RCC 7860 (cell line): Measurements from ENCODE around the gene CETN3.
"Not testable (repeated sequence)": the region's sequence is repeated elsewhere in the genome, so short reads cannot be mapped to it uniquely, and the experiment has no call there.

Experiments
- DNase-seq: peaks from one replicate; pipeline ENCODE4 v3.0.0-alpha.2; 2015; ENCODE audit warnings: low spot score
- FAIRE-seq: peaks from 2 replicates; lab custom pipeline; 2012; peaks lifted over from hg19 to GRCh38; lab: Jason Lieb, UNC

The CETN3 gene

DNA sequence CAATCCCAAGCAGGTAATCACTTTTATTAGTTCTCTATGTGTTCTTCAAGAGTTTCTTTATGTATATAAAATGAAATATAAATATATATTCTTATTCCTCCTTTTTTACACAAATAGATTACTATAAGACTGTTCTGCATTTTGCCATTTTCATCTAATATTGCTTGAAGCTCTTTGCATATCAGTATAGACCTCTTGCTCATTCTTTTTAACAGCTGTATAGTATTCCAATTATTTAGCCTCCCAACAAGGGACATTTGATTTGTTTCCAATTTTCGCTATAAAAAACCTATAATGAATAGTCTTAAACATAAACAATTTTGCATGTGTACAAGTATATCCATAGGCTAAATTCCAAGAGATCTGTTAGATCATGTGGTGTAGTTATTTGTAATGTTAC is 25.2 kb downstream of the CETN3 start:
- no peak for FAIRE-seq
- no peak for DNase-seq

DNA sequence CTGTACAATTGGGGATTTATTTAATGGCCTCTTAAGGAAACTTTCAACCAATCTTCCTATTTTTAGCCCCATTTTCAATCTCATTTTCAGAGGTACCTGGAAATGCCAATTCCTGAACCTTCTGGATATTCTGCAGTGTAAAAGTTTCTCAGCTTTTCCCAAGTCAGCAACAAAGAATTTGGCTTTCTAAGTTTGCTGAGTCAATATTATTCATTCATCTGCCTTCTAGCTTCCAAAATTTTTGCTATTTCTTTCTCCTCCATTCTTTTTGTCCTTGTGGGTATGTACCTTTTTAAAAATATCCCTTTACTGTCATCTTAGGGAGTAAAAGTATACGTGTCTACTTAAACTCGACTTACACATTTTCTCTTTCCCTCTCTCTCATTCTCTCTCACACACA is 25.7 kb downstream of the CETN3 start:
- DNase-seq: no peak
- FAIRE-seq: no peak

DNA sequence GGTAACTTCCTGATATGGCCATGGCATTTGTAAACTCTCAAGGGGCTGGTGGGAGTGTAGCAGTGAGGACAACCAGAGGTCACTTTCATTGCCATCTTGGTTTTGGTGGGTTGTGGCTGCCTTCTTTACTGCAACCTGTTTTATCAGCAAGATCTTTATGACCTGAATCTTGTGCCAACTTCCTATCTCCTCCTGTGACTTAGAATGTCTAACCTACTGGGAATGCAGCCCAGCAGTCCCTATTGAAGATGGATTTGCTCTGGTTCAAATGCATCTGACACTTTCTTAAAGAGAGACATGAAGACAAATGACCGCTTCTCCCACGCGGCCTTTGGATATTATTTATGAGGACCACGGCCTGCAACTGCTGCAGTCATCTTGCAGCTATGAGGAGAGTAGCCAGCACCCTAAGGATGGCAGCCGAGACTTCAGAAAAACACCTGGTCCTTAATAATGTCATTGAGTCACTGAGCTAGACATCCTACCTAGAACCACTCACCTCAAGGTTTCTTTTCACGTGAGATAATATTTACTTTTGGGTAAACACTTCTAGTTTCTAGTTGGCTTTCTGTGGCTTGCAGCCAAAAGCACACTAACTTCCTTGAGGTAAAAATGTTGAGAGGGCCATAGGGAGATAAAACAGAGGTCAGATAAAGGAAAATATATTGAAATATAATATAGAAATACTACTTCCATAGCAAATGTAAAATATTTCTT is 28.2 kb downstream of the CETN3 start:
- no peak for FAIRE-seq
- no peak for DNase-seq

DNA sequence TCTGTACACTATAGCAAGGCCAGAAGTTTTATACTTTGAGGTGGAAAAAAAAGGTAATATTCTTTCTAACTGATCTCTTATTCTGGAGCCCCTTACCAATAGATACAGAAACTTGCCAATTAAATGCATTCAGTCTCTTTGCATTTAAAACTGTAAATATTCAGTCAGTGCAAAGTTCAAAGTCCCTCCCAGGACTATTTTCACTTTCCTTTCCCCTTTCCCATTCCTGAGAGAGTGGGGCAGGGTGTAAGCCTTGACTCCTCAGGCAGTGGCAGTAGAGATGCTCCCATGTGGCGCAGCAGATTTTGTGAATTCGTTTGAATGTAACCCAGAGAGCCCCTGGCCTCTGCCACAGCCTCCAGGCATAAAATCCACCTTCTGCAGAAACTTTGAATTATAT is 29.9 kb downstream of the CETN3 start:
- no peak for DNase-seq
- no peak for FAIRE-seq

DNA sequence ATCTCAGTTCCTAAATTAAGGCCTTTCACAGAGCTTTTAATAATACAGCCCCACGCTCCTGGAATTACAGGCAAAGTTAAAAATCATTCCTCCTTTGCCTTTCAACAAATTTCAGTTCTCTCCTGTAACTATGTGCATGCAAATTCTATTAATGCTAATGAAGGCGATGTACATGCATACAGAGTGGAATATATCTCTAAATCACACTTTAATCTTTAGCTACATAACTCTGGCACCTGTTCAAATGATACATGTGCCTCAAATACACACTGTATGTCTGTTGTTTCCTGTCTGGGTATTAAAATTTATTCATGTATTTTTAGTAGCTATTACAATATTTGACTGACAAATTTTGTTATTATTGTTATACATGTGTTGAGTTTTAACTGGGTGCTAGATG is 30.8 kb downstream of the CETN3 start:
- DNase-seq (no peak), FAIRE-seq (no peak)

DNA sequence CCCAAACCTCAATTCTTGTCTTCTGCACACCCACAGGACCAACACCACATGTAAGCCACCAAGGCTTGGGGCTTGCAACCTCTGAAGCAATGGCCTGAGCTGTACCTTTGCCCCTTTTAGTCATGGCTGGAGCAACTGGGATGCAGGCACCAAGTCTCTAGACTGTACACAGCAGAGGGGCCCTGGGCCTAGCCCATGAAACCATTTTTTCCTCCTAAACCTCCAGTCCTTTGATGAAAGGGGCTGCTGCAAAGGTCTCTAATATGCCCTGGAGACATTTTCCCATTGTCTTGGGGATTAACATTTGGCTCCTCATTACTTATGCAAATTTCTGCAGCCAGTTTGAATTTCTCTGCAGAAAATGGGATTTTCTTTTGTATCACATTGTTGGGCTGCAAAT is 38.3 kb downstream of the CETN3 start:
- DNase-seq, FAIRE-seq: not testable (repeated sequence)

DNA sequence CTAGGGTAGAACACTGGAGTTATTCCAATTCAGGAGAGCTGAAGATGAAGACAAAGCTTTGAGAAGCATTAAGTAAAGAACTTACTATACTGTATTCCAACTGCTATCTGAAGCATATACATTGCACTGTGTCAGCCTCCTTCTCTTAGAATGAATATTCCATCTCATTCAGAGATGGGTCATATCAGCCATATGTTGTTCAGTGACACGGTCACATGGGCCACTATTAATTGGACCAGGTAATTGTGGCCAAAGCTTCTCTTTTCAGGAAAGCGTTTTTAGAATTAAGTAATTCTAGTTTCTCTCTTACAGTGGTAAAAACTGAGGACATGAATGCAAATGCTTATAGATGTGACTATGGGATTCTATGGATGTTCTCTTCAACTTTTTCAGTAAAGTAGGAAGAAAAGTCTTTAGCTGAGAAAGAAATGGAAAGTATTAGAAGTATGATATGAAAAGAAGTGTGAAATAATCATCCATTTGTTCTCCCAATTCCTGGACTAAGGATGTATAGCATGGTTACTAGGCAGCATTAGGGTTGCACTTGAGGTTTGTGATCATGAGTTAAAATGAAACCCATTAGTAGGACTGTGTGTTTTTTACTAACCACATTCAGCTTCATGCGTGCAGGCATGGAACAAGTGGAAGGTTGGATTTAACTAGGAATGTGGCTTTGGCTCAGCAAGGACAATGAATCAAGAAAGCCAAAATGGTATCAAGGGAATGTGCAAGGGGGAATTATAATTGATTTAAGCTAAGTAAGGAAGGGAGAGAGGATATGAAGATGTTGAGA is 40.9 kb downstream of the CETN3 start:
- DNase-seq (no peak), FAIRE-seq (no peak)

DNA sequence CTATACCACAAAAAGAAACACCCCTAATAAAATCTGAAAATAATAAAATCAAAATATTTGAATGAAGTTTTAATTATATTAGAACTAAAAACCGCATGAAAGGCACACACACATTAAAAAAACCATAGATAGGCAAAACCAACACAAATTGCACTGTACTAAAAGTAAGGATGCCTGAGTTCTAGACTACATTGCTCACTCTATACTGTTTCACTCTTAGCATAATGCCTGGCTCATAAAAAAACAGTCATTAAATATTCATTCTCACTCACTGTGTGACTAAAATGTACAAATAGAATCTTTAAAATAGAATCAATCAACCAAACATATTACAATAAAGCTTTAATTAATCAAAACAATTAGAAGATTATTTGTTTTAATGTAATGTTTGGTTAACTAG is 41.7 kb downstream of the CETN3 start:
- DNase-seq (no peak), FAIRE-seq (no peak)

DNA sequence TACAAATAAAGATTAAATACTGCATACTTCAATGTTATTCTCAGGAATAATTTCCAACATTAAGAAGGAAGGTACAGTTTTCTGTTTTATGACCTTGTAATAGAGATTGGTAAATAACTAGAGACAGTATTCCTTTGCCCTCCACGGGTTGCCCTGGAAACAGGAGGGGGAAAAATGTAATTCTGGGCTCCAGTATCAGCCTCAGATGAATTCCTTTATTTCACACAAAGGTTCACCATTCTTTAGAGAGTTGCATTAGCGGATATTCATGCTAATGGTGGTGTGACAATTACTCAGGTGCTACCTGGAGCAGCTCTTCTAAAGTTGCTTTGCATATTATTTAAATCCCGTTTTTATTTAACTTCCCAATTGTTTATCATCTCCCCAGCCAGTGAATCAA is 42.6 kb downstream of the CETN3 start:
- DNase-seq (no peak), FAIRE-seq (no peak)

DNA sequence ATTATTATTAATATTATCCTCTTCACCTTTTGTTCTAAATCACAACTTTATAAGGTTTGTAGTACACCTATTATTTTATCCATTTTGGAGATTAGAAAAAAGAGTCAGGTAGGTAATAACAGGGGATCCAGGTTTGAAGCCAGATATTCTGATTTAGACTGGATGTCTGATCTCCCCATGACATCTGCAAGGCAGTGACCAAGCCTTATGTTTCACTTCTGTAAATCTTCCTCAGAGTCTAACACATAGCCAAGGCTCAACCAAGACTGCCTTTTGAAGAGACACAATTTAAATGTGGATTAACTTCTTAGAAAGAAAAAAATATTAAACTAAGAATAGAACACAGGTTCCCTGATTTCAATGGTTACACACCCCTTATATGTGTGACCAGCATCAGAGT is 44.2 kb downstream of the CETN3 start:
- no peak for DNase-seq
- no peak for FAIRE-seq

DNA sequence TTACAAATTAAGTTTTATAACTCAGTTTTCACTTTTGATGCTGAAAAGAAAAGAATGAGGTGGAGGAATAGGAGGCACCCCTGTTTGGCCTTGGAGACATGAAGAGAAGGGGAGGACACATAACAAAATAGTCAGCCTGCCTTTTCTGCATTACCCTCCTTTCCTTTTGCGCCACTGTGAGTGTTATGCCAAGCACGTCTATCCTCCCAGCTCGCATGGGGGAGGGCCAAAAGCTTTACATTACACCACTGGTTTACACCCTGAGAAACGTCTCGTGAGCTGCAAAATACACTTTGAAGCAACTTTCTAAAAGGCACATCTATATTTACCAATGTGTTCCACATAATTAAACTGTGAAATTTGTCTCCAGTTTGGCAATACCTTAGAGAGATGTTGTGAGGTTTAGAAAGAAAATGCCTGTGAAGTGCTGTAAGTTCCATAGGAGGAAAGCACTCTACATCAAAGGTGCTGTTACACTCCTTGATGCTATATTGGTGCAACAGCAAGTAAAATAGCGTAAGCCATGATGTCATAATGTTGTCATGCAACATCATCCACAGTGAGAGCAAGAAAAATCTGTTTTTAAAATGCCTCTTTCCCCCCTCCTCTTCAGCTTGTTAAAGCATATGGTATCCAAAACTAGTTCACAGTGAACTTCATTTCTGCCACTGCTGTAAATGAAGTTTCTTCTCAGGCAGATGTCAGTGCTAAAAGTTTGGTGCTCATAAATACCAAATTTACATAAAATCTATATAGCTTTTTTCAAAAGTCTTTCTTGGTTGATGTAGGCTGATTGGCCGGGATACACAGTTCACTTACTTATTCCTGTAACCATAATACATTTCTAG is 50.3 kb downstream of the CETN3 start:
- DNase-seq (no peak), FAIRE-seq (no peak)

DNA sequence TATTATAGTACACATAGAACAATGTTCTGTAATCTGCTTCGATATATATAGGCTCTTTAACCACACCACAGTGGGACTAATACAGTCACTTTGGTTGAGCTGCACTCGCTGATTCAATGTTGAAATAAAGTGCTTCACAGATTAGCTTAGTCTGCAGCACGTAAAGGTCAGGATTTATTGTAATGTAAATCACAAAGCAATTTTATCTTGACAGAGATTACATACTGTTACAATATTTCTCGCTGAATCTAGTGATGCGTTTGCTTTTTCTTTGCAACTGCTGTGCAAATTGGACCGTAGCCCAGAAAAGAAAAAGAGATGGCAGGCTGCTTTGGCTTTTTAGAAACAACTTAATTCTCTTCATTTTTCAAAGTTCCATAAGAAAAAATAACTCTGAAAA is 52.9 kb downstream of the CETN3 start:
- FAIRE-seq (no peak), DNase-seq (no peak)

DNA sequence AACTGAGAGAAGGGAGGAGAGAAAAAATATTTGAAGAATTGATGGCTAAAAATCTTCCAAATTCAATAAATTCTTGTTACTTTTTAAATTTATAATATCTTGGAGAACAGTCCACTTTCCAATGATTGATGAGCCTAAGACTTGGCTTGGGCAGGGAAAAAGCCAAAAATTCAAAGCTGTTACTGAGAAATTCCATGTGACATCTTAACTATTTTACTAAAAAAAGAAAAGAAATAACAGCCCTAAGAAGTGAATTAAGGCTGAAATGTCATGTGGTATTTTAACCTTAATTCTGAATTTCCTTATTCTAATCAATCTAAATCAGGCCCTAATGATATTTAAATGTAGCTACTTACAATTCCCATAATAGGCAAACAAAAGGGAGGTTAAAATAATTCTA is 53.4 kb downstream of the CETN3 start:
- DNase-seq (no peak), FAIRE-seq (no peak)

DNA sequence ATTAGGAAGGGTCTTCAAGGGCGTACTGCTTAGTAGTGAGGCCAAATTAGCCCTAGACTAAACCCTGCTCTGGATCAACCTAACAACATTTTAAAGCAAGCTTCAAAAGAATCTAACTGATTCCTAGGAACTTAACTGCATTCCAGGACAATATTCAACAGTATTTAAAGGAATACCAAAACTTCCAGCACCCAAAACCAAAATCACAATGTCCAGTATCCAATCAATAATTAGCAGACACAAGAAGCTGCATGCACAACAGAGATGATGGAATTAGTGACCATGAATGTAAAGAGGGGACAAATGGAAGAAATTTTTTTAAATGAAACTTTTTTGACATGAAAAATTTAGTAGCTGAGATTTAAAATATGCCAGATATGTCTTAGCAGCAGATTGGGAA is 53.9 kb downstream of the CETN3 start:
- no peak for FAIRE-seq
- DNase-seq: no peak

DNA sequence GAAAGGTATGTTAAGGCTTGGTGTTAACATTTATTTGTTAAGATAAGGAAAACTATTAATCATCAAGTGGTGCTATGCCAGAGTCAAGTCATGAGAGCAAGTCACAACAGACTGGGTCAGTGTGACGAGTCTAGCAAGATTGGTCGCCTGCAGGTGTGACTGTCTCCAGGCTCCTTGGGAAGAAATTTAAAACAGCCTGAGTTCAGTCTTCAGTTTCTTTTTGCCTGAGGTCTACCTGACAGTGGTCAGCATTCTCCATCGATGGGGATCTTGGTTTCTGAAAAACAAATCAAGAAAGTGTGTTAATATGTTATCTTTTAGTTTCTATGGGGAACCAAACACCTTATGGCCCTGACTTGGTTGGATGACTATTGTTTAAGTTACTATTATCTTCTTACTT is 56.3 kb downstream of the CETN3 start:
- FAIRE-seq (no peak), DNase-seq (no peak)

DNA sequence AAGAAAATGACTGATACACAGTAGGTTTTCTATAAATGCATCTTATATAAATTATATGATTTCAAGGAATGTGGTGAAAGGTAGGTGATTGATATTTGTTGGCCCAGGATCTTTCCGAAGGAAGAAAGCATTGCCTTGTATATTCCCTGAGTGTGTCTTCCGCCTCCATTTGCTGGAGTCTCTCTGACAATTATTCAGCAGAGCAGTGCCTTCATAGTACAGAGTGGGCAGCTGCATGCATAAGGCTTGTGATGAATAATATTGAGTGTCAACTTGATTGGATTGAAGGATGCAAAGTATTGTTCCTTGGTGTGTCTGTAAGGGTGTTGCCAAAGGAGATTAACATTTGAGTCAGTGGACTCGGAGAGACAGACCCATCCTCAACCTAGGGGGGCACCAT is 58.5 kb downstream of the CETN3 start:
- FAIRE-seq: no peak
- DNase-seq: no peak

DNA sequence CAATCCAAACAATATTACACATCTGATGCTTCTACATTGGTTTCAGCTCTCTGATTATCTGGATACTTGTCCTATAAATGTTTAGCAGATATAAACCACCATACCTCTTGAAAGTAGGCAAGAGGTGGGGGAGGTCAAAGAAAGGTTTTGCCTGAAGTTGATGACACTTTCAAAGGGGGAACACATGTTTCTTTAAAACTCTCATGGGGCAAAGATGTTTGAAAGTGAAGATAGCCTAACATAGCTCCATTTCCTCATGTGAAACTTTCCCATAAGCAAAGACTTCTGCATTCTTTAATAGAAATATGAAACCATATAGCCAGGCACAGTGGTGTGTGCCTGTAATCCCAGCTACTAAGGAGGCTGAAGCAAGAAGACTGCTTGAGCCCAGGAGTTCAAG is 62.1 kb downstream of the CETN3 start:
- no peak for FAIRE-seq
- no peak for DNase-seq

DNA sequence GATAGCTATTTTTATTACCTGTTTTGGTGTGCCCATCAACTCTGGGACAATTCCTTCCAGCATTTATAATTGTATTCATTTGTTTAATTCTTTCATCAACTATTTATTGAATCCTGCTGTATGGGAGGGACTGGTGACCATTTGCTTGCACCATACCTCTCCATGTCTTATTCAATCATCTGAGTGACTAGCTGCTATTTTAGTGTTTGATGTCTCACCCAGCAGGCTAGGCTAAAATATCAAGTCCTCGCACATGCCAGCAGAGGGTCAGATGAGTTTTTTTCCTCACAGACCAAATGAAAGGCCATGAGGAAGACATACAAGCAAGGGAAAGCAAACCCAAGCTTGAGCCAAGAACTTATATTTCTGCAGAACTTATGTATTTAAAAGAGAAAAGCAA is 63.9 kb downstream of the CETN3 start:
- FAIRE-seq: no peak

DNA sequence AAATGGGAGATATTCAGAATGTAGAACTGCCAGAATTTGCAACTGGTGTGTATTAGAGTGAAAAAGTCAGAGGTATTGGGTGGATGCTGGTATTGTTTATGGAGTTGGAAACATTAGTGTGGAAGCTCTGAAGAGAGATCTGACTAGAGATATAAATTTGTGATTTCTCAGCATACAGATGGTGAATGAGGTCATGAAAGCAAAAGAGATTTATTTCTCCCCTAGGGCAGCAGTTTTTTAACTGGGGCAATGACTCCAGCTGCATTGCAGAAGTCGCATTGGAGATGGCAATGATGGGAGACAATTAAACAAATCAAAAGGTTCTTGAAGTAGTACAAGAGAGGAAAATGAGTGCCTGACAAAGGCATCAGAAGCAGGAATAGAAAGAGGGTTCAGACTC is 64.9 kb downstream of the CETN3 start:
- DNase-seq (no peak), FAIRE-seq (no peak)

More for the DNA sequence above, 63.9 kb downstream of the CETN3 start:
- DNase-seq: no peak

DNA sequence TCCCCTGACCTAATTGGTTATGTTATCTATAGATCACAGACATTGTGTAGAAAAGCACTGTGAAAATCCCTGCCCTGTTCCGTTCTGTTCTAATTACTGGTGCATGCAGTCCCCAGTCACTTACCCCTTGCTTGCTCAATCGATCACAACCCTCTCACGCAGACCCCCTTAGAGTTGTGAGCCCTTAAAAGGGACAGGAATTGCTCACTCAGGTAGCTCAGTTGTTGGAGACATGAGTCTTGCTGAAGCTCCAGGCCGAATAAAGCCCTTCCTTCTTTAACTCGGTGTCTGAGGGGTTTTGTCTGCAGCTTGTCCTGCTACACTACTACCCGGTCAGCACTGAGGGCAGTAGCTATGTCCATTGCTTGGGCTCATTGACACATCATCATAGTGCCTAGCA is 65.8 kb downstream of the CETN3 start:
- not testable (repeated sequence) for DNase-seq, FAIRE-seq

DNA sequence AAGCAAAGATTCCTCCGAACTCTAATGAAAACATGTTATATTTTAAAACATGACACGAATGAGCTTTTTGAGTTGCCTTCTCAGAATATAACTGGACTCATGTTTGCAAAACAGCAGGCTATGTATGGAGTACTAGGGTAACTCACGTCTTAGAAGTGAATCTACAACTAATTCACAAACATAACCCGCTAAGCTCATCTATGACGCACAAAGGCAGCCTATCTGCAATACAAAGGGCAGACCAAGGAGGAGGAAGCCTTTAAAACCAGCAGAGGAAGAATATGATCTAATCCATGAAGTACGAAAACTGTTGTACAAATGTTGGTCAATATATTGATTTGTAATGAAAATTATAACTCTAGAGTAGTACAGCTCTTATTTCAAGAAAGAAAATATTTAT is 67.0 kb downstream of the CETN3 start:
- DNase-seq (no peak), FAIRE-seq (no peak)
